Measurements from ENCODE around the gene P2RY6.

Gene P2RY6

DNA sequence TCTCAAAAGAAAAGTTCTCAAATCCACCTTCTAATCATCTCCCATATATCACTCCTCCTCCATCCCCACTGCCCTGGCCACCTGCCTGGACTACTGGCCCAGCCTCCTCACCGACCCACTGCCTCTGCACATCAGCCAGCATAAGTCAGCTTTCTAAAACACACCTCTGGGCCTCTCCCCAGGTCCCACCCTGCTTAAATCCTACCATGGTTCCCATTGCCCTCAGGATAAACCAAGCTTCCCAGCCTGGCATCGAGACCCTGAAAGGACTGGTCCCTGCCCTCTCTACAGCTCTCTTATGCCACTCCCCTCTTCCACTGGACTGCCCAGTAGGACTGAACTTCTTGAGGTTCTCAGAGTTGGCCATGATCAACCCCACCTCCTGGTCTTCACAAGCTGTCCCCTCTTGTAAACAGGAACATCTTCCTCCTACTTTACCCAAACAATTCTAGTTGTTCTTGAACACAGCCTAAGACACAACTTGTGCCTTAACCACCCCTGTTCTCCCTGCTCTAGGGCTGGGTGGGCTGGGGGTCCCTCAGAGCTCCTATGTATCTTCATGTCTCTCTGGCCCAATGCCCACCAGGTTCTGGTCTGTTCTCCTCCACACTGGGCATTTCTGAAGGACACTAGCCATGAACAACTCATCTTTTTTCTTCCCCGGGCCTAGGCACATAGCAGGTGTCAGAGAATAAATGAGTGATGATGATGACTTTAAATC is 12.6 kb upstream of the P2RY6 start:
- no peak overlapping the region for H3K4me3 ChIP-seq (ENCODE audit: low read length)
- H3K4me1 ChIP-seq (ENCODE audit: insufficient read depth, low read length) = peaks cover 13% of the 10 kb centered on the region
- no peaks in the 10 kb centered on the region for H3K9me3 ChIP-seq (ENCODE audit: low read length)
- H3K27me3 ChIP-seq (ENCODE audit: insufficient read depth, low read length) = no peaks in the 10 kb centered on the region
- H3K36me3 ChIP-seq (ENCODE audit: insufficient read depth, low read length) = no peaks in the 10 kb centered on the region
- H2AFZ ChIP-seq (ENCODE audit: low read depth, low read length) = no peak overlapping the region

- Histone ChIP-seq H3K27me3 (ENCODE audit: insufficient read depth, low read length) (peaks cover 4% of the 10 kb centered on the region), H3K36me3 (ENCODE audit: insufficient read depth, low read length) (no peaks in the 10 kb centered on the region), H3K4me3 (ENCODE audit: low read length) (no peak overlapping the region), H3K4me1 (ENCODE audit: insufficient read depth, low read length) (peaks cover 13% of the 10 kb centered on the region), H3K9me3 (ENCODE audit: low read length) (no peaks in the 10 kb centered on the region), H2AFZ (ENCODE audit: low read depth, low read length) (no peak overlapping the region)
These were observed 12.0 kb upstream of the P2RY6 start for GRCh38 chr11:73260127-73260457.

GRCh38 chr11:73262851-73263495 is 9.2 kb upstream of the P2RY6 start:
- Histone ChIP-seq H3K36me3 (ENCODE audit: insufficient read depth, low read length) (no peaks in the 10 kb centered on the region), H3K27me3 (ENCODE audit: insufficient read depth, low read length) (peaks cover 17% of the 10 kb centered on the region), H3K4me3 (ENCODE audit: low read length) (no peak overlapping the region), H3K4me1 (ENCODE audit: insufficient read depth, low read length) (peaks cover 4% of the 10 kb centered on the region), H2AFZ (ENCODE audit: low read depth, low read length) (no peak overlapping the region), H3K9me3 (ENCODE audit: low read length) (no peaks in the 10 kb centered on the region)

- H2AFZ ChIP-seq (ENCODE audit: low read depth, low read length) = no peak overlapping the region
- H3K4me3 ChIP-seq (ENCODE audit: low read length) = no peak overlapping the region
These were observed 8.5 kb upstream of the P2RY6 start for GRCh38 chr11:73263640-73264039.

DNA sequence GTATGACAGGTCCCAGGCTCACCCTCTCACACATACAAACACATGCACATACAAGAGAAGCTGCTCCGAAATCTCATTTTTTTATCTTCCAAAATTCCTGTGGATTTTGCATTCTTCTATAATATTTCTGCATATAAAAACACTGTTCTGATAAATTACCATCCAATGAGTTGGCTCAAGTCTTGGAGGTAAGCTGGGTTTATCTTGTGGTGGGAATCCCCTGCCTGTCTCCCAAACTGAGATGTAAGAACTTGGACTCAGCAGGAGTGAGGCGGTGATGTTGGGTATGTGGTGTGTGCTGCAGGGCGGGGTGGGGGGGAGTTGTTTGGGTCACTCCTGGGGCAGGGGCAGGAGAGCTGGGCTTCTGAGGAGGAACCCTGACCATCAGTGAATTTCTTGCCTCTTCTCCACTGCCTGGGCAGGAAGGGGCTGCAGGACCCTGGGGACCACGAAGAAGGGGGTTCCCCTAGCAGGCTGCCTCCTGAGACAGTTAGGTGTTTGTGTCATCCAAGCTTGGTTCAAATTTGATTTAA is 6.8 kb upstream of the P2RY6 start:
- Histone ChIP-seq H3K4me3 (ENCODE audit: low read length) (no peak overlapping the region), H2AFZ (ENCODE audit: low read depth, low read length) (no peak overlapping the region), H3K27me3 (ENCODE audit: insufficient read depth, low read length) (peaks cover 25% of the 10 kb centered on the region), H3K36me3 (ENCODE audit: insufficient read depth, low read length) (no peaks in the 10 kb centered on the region), H3K4me1 (ENCODE audit: insufficient read depth, low read length) (no peaks in the 10 kb centered on the region), H3K9me3 (ENCODE audit: low read length) (no peaks in the 10 kb centered on the region)

More at GRCh38 chr11:73263640-73264039, 8.5 kb upstream of the P2RY6 start:
- H3K27me3 ChIP-seq (ENCODE audit: insufficient read depth, low read length) = peaks cover 17% of the 10 kb centered on the region
- no peaks in the 10 kb centered on the region for H3K36me3 ChIP-seq (ENCODE audit: insufficient read depth, low read length)
- H3K4me1 ChIP-seq (ENCODE audit: insufficient read depth, low read length) = no peaks in the 10 kb centered on the region
- no peaks in the 10 kb centered on the region for H3K9me3 ChIP-seq (ENCODE audit: low read length)

DNA sequence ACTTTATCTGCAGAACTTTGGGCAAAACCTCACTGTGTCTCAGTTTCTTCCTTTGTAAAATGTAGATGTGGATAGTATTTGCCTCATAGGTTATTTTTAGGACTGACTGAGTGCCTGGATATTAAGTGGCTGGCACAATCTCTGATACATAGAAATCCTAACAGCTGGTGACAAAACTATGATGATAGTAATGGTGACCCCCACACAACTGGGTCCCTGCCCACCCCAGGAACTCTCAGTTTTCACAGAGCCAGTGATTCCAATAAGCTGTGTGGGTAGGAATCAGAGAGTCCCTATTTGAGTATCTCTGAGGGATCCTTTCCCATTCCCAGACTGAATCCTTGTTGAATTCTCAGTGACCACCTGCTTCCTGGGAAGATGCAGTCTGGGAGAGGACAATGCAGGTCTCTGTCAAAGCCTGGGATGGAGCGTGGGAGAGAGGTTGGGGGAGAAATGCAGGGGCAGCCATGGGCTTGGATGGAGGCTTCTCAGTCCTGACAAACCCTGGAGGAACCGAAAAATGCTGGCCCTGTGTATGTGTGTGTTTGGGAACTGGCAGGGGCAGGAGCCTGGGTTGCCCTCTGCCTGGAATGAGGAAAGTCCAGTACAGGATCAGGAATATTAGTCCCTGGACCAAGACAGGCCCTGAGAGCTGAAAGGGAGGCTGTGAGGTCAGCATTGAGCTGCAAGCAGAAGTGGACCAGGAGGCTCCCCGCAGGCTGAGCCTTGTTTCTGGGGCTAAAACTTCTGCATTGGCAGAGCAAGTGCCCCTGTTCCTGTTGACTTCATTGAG is 6.1 kb upstream of the P2RY6 start:
- H3K27me3 ChIP-seq (ENCODE audit: insufficient read depth, low read length) = peaks cover 25% of the 10 kb centered on the region
- no peak overlapping the region for H3K4me3 ChIP-seq (ENCODE audit: low read length)
- no peaks in the 10 kb centered on the region for H3K9me3 ChIP-seq (ENCODE audit: low read length)
- no peaks in the 10 kb centered on the region for H3K36me3 ChIP-seq (ENCODE audit: insufficient read depth, low read length)
- no peaks in the 10 kb centered on the region for H3K4me1 ChIP-seq (ENCODE audit: insufficient read depth, low read length)
- H2AFZ ChIP-seq (ENCODE audit: low read depth, low read length) = no peak overlapping the region

GRCh38 chr11:73266646-73267020 is 5.5 kb upstream of the P2RY6 start:
- no peak overlapping the region for H2AFZ ChIP-seq (ENCODE audit: low read depth, low read length)

DNA sequence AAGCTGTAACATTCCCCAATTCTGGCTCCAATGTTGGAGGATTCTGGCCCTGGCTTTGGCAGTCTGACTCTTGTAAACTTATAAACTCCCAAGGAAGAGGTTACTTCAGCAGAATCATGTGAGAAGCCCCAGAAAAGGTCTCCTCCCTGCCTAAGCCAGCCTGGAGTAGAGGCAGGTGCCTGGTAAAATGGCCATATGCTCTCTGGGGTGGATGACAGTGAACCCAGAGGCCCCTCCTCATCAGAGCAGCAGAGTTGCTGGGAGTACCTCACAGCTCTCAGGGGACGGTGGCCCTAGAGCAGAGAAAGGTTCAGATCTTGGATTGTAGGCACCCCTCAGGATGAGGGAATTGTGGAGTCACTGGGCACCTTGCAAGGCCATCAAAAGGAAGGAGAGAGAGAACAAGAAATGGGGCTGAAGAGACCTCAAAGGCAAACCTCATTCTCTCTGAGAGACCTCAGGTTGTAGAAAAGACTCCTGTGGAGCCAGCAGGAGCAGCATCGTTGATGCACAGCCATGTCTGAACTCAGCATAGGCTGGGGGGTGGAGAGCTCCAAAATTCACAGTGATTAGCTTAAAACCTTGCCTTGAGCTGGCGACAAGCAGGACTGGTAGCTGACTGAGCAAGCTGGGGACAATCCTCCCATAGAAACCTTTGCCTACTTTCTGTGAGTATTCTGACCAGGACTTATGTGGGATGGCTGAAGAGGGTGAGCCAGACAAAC is 4.9 kb upstream of the P2RY6 start:
- Histone ChIP-seq H3K4me3 (ENCODE audit: low read length) (no peak overlapping the region), H3K9me3 (ENCODE audit: low read length) (no peaks in the 10 kb centered on the region), H3K4me1 (ENCODE audit: insufficient read depth, low read length) (no peaks in the 10 kb centered on the region), H2AFZ (ENCODE audit: low read depth, low read length) (no peak overlapping the region), H3K36me3 (ENCODE audit: insufficient read depth, low read length) (no peaks in the 10 kb centered on the region), H3K27me3 (ENCODE audit: insufficient read depth, low read length) (peaks cover 25% of the 10 kb centered on the region)

More at GRCh38 chr11:73266646-73267020, 5.5 kb upstream of the P2RY6 start:
- Histone ChIP-seq H3K4me3 (ENCODE audit: low read length) (no peak overlapping the region), H3K27me3 (ENCODE audit: insufficient read depth, low read length) (peaks cover 25% of the 10 kb centered on the region), H3K9me3 (ENCODE audit: low read length) (no peaks in the 10 kb centered on the region), H3K4me1 (ENCODE audit: insufficient read depth, low read length) (no peaks in the 10 kb centered on the region), H3K36me3 (ENCODE audit: insufficient read depth, low read length) (no peaks in the 10 kb centered on the region)

GRCh38 chr11:73267906-73268540 is 4.1 kb upstream of the P2RY6 start:
- Histone ChIP-seq H3K27me3 (ENCODE audit: insufficient read depth, low read length) (peaks cover 25% of the 10 kb centered on the region), H2AFZ (ENCODE audit: low read depth, low read length) (no peak overlapping the region), H3K4me3 (ENCODE audit: low read length) (no peak overlapping the region), H3K4me1 (ENCODE audit: insufficient read depth, low read length) (no peaks in the 10 kb centered on the region), H3K9me3 (ENCODE audit: low read length) (no peaks in the 10 kb centered on the region), H3K36me3 (ENCODE audit: insufficient read depth, low read length) (no peaks in the 10 kb centered on the region)

DNA sequence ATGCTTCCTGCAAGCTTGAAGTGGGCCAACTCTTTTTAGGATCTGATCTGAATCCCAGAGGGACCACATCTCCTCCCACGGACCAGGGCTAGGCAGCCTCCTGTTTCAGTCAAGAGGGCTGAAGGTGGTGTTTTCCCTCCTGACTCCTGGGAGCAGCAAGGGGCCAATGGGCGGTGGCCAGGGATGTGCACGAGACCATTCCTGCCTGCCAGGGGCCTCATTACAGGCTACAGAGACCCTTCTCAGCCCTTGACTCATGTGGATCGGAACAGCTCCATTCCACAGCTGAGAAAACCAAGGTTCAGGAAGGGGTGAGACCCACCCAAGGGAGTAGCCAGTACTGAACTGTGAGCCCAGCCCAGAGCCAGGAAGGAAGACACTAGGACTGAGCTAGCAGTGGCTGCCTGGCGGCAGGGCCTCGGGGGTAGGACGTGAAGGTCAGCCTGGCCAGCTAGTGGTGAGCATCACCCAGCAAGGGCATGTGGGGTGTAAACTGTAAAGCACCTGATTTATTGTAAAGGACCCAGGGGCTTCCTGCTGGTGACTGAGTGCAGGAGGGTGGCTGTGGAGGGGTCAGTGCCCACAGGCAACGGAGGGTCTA is 3.4 kb upstream of the P2RY6 start:
- H3K9me3 ChIP-seq (ENCODE audit: low read length) = no peaks in the 10 kb centered on the region
- H3K27me3 ChIP-seq (ENCODE audit: insufficient read depth, low read length) = peaks cover 25% of the 10 kb centered on the region
- no peak overlapping the region for H2AFZ ChIP-seq (ENCODE audit: low read depth, low read length)
- no peaks in the 10 kb centered on the region for H3K36me3 ChIP-seq (ENCODE audit: insufficient read depth, low read length)
- H3K4me1 ChIP-seq (ENCODE audit: insufficient read depth, low read length) = no peaks in the 10 kb centered on the region
- no peak overlapping the region for H3K4me3 ChIP-seq (ENCODE audit: low read length)

GRCh38 chr11:73269459-73270015 is 2.6 kb upstream of the P2RY6 start:
- no peak overlapping the region for H2AFZ ChIP-seq (ENCODE audit: low read depth, low read length)
- H3K4me1 ChIP-seq (ENCODE audit: insufficient read depth, low read length) = no peaks in the 10 kb centered on the region
- H3K27me3 ChIP-seq (ENCODE audit: insufficient read depth, low read length) = peaks cover 25% of the 10 kb centered on the region
- H3K9me3 ChIP-seq (ENCODE audit: low read length) = no peaks in the 10 kb centered on the region
- no peak overlapping the region for H3K4me3 ChIP-seq (ENCODE audit: low read length)
- H3K36me3 ChIP-seq (ENCODE audit: insufficient read depth, low read length) = no peaks in the 10 kb centered on the region
